HEK293 (cell line): ENCODE data around the gene BLM.

Experiments used
- PRDM2 ChIP-seq: fragments of 450-650 bp; formaldehyde crosslinking; IDR thresholded peaks from 2 replicates; pipeline ENCODE4 v1.5.1; 2016; ENCODE audit warnings: missing biosample characterization, missing genetic modification characterization, borderline replicate concordance
- SCRT1 ChIP-seq: fragments of 450-650 bp; formaldehyde crosslinking; IDR thresholded peaks from 2 replicates; pipeline ENCODE4 v1.5.1; 2016; ENCODE audit warnings: missing biosample characterization, missing genetic modification characterization, borderline replicate concordance
- ZNF10 ChIP-seq: fragments of 450-650 bp; formaldehyde crosslinking; IDR thresholded peaks from 2 replicates; pipeline ENCODE4 v1.5.1; 2017; ENCODE audit warnings: missing biosample characterization, missing genetic modification characterization
- ZNF24 ChIP-seq: fragments of 450-650 bp; formaldehyde crosslinking; IDR thresholded peaks from 2 replicates; pipeline ENCODE4 v1.5.1; 2016; ENCODE audit warnings: missing biosample characterization, missing genetic modification characterization
- ZNF354C ChIP-seq: fragments of 450-650 bp; formaldehyde crosslinking; IDR thresholded peaks from 2 replicates; pipeline ENCODE4 v1.5.1; 2016; ENCODE audit warnings: missing biosample characterization, missing genetic modification characterization, low read depth, borderline replicate concordance
- ZNF768 ChIP-seq: fragments of 450-650 bp; formaldehyde crosslinking; IDR thresholded peaks from 2 replicates; pipeline ENCODE4 v1.5.1; 2018; ENCODE audit warnings: missing biosample characterization, mild to moderate bottlenecking, missing genetic modification characterization
- ZNF830 ChIP-seq: fragments of 450-650 bp; IDR thresholded peaks from 2 replicates; pipeline ENCODE4 v1.5.0; 2018; ENCODE audit warnings: missing biosample characterization, missing genetic modification characterization, low read depth, mild to moderate bottlenecking, moderate library complexity
- TF ChIP-seq, protein P1 (sequence below): fragments of 450-650 bp; formaldehyde crosslinking; IDR thresholded peaks from 2 replicates; pipeline ENCODE4 v1.5.1; 2016; ENCODE audit warnings: missing biosample characterization, missing genetic modification characterization
- TF ChIP-seq, protein P2 (sequence below): fragments of 450-650 bp; formaldehyde crosslinking; IDR thresholded peaks from 2 replicates; pipeline ENCODE4 v1.5.1; 2016; ENCODE audit warnings: missing biosample characterization, missing genetic modification characterization
- TF ChIP-seq, protein P3 (sequence below): fragments of 450-650 bp; formaldehyde crosslinking; IDR thresholded peaks from 2 replicates; pipeline ENCODE4 v1.5.1; 2016; ENCODE audit warnings: missing biosample characterization, missing genetic modification characterization

GRCh38 chr15:90828111-90828510 is 111.0 kb downstream of the BLM start:
- TF ChIP-seq, protein P1, sequence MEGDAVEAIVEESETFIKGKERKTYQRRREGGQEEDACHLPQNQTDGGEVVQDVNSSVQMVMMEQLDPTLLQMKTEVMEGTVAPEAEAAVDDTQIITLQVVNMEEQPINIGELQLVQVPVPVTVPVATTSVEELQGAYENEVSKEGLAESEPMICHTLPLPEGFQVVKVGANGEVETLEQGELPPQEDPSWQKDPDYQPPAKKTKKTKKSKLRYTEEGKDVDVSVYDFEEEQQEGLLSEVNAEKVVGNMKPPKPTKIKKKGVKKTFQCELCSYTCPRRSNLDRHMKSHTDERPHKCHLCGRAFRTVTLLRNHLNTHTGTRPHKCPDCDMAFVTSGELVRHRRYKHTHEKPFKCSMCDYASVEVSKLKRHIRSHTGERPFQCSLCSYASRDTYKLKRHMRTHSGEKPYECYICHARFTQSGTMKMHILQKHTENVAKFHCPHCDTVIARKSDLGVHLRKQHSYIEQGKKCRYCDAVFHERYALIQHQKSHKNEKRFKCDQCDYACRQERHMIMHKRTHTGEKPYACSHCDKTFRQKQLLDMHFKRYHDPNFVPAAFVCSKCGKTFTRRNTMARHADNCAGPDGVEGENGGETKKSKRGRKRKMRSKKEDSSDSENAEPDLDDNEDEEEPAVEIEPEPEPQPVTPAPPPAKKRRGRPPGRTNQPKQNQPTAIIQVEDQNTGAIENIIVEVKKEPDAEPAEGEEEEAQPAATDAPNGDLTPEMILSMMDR (tag by site-specific recombination), result no peak
- TF ChIP-seq SCRT1 (tag by site-specific recombination), result no peak
- no peak for TF ChIP-seq ZNF768 (tag by site-specific recombination)
- TF ChIP-seq ZNF354C, result no peak
- no peak for TF ChIP-seq ZNF24 (tag by site-specific recombination)
- TF ChIP-seq, protein P2, sequence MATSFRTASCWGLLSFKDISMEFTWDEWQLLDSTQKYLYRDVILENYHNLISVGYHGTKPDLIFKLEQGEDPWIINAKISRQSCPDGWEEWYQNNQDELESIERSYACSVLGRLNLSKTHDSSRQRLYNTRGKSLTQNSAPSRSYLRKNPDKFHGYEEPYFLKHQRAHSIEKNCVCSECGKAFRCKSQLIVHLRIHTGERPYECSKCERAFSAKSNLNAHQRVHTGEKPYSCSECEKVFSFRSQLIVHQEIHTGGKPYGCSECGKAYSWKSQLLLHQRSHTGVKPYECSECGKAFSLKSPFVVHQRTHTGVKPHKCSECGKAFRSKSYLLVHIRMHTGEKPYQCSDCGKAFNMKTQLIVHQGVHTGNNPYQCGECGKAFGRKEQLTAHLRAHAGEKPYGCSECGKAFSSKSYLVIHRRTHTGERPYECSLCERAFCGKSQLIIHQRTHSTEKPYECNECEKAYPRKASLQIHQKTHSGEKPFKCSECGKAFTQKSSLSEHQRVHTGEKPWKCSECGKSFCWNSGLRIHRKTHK (tag by site-specific recombination), result no peak
- no peak for TF ChIP-seq ZNF830 (tag by site-specific recombination)
- no peak for TF ChIP-seq ZNF10 (tag by site-specific recombination)
- TF ChIP-seq PRDM2 (tag by site-specific recombination), result no peak
- TF ChIP-seq, protein P3, sequence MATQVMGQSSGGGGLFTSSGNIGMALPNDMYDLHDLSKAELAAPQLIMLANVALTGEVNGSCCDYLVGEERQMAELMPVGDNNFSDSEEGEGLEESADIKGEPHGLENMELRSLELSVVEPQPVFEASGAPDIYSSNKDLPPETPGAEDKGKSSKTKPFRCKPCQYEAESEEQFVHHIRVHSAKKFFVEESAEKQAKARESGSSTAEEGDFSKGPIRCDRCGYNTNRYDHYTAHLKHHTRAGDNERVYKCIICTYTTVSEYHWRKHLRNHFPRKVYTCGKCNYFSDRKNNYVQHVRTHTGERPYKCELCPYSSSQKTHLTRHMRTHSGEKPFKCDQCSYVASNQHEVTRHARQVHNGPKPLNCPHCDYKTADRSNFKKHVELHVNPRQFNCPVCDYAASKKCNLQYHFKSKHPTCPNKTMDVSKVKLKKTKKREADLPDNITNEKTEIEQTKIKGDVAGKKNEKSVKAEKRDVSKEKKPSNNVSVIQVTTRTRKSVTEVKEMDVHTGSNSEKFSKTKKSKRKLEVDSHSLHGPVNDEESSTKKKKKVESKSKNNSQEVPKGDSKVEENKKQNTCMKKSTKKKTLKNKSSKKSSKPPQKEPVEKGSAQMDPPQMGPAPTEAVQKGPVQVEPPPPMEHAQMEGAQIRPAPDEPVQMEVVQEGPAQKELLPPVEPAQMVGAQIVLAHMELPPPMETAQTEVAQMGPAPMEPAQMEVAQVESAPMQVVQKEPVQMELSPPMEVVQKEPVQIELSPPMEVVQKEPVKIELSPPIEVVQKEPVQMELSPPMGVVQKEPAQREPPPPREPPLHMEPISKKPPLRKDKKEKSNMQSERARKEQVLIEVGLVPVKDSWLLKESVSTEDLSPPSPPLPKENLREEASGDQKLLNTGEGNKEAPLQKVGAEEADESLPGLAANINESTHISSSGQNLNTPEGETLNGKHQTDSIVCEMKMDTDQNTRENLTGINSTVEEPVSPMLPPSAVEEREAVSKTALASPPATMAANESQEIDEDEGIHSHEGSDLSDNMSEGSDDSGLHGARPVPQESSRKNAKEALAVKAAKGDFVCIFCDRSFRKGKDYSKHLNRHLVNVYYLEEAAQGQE (tag by site-specific recombination), result no peak
